Measurements from ENCODE around the gene GCNT1.
"Not testable (repeated sequence)": the region's sequence is repeated elsewhere in the genome, so short reads cannot be mapped to it uniquely, and the experiment has no call there.

The GCNT1 gene

DNA sequence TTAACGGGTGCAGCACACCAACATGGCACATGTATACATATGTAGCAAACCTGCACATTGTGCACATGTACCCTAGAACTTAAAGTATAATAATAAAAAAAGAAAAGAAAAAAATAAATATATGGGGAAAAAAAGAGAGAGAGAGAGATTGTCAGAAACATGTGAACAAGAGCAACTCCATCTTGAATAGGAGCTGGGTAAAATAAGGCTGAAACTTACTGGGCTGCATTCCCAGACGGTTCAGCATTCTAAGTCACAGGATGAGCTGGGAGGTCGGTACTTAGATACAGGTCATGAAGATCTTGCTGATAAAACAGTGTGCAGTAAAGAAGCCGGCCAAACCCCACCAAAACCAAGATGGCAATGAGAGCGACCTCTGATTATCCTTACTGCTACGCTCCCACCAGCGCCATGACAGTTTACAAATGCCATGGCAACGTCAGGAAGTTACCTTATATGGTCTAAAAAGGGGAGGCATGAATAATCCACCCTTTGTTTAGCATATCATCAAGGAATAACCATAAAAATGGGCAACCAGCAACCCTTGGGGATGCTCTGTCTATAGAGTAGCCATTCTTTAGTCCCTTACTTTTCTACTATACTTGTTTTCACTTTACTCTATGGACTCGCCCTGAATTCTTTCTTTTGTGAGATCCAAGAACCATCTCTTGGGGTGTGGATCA lies 21.8 kb upstream of the GCNT1 start:
- H3K14ac ChIP-seq (ENCODE audit: low read length); H3K4me2 ChIP-seq (ENCODE audit: insufficient read depth, low read length, poor library complexity, severe bottlenecking); H3K79me1 ChIP-seq (ENCODE audit: low read depth, low read length); H4K91ac ChIP-seq (ENCODE audit: low read depth, low read length, poor library complexity); H3K36me3 ChIP-seq (replicated peaks in 1 of 2; ENCODE audit: control insufficient read depth in 2 of 2, insufficient read depth in 2 of 2, low read length in 2 of 2); H2BK15ac ChIP-seq (ENCODE audit: low read length); H3K4me3 ChIP-seq (ENCODE audit: low read length in 2 of 2); H3K9ac ChIP-seq (ENCODE audit: low read depth, low read length, poor library complexity); H3K4me1 ChIP-seq (ENCODE audit: control insufficient read depth in 2 of 2, insufficient read depth in 1 of 2, low read depth in 1 of 2, low read length in 2 of 2); H3K18ac ChIP-seq (ENCODE audit: low read length); H3K9me3 ChIP-seq (replicated peaks in 1 of 2; ENCODE audit: control insufficient read depth in 2 of 2, insufficient read depth in 1 of 2, low read depth in 1 of 2, low read length in 2 of 2); H3K23ac ChIP-seq (ENCODE audit: low read depth, low read length, poor library complexity); H2BK120ac ChIP-seq (ENCODE audit: low read depth, low read length); H3K4ac ChIP-seq (ENCODE audit: low read length); DNase-seq (ENCODE audit: low spot score); H3K27me3 ChIP-seq (ENCODE audit: control insufficient read depth in 3 of 3, insufficient read depth in 3 of 3, low read depth in 1 of 3, low read length in 3 of 3); H2BK5ac ChIP-seq (ENCODE audit: low read length); H3K27ac ChIP-seq (replicated peaks; ENCODE audit: low read length); H4K8ac ChIP-seq (ENCODE audit: low read depth, low read length); H2AFZ ChIP-seq (ENCODE audit: low read length); H2AK5ac ChIP-seq (ENCODE audit: low read depth, low read length); H2BK12ac ChIP-seq (ENCODE audit: low read length): not testable (repeated sequence)
- no CpG with 5 or more reads among the region's 9 CpGs for WGBS, 2 donors (ENCODE audit: extremely low coverage in 2 of 2, insufficient read length in 2 of 2, insufficient replicate concordance in 1 of 2)

DNA sequence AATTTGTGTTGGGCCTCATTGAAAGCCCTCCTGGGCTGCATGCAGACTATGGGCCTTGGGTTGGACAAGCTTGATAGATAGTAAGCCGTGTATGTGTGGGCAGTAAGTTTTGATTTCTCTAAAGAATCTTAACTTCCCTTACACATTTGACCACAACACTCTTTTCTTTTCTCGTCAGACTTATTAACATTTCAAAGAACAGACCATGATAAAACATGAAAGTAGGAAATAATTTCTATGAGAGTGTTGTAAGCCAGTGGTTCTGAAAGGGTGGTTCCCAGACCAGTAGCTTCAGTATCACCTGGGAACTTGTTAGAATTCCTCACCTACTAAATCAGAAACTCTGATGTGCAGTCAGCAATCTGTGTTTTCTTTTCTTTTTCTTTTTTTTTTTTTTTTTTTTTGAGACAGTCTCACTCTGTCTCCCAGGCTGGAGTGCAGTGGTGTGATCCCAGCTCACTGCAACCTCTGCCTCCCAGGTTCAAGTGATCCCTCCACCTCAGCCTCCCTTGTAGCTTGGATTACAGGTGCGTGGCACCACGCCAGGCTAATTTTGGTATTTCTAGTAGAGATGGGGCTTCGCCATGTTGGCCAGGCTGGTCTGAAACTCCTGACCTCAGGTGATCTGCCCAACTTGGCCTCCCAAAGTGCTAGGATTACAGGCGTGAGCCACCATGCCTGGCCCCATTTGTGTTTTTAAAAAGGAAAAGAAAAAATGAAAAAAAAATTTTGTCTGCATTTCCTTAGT lies 20.0 kb upstream of the GCNT1 start:
- H4K91ac ChIP-seq (ENCODE audit: low read depth, low read length, poor library complexity), result no peak overlapping the region
- H3K79me1 ChIP-seq (ENCODE audit: low read depth, low read length), result no peaks in the 10 kb centered on the region
- H3K9me3 ChIP-seq (replicated peaks in 1 of 2; ENCODE audit: control insufficient read depth in 2 of 2, insufficient read depth in 1 of 2, low read depth in 1 of 2, low read length in 2 of 2), result peaks cover 0 to 1% of the 10 kb centered on the region in 2 donors
- H3K4me1 ChIP-seq (ENCODE audit: control insufficient read depth in 2 of 2, insufficient read depth in 1 of 2, low read depth in 1 of 2, low read length in 2 of 2), result no peaks in the 10 kb centered on the region
- H2AK5ac ChIP-seq (ENCODE audit: low read depth, low read length), result no peak overlapping the region
- no peak overlapping the region for H3K27ac ChIP-seq (replicated peaks; ENCODE audit: low read length)
- no peak overlapping the region for H3K9ac ChIP-seq (ENCODE audit: low read depth, low read length, poor library complexity)
- H3K36me3 ChIP-seq (replicated peaks in 1 of 2; ENCODE audit: control insufficient read depth in 2 of 2, insufficient read depth in 2 of 2, low read length in 2 of 2), result no peaks in the 10 kb centered on the region
- H3K4ac ChIP-seq (ENCODE audit: low read length), result no peak overlapping the region
- H3K4me2 ChIP-seq (ENCODE audit: insufficient read depth, low read length, poor library complexity, severe bottlenecking), result no peak overlapping the region
- H3K4me3 ChIP-seq (ENCODE audit: low read length in 2 of 2), result no peak overlapping the region
- H2BK15ac ChIP-seq (ENCODE audit: low read length), result no peak overlapping the region
- no peaks in the 10 kb centered on the region for H3K27me3 ChIP-seq (ENCODE audit: control insufficient read depth in 3 of 3, insufficient read depth in 3 of 3, low read depth in 1 of 3, low read length in 3 of 3)
- H2BK120ac ChIP-seq (ENCODE audit: low read depth, low read length), result no peak overlapping the region
- no peak overlapping the region for H2BK5ac ChIP-seq (ENCODE audit: low read length)
- H2AFZ ChIP-seq (ENCODE audit: low read length), result no peak overlapping the region
- DNase-seq (ENCODE audit: low spot score), result no peak
- WGBS, 2 donors (ENCODE audit: extremely low coverage in 2 of 2, insufficient read length in 2 of 2, insufficient replicate concordance in 1 of 2), result no CpG with 5 or more reads among the region's 6 CpGs
- no peak overlapping the region for H3K18ac ChIP-seq (ENCODE audit: low read length)
- H4K8ac ChIP-seq (ENCODE audit: low read depth, low read length), result no peak overlapping the region
- H2BK12ac ChIP-seq (ENCODE audit: low read length), result no peak overlapping the region
- no peak overlapping the region for H3K14ac ChIP-seq (ENCODE audit: low read length)
- H3K23ac ChIP-seq (ENCODE audit: low read depth, low read length, poor library complexity), result no peak overlapping the region

GRCh38 chr9:76441551-76442322 lies 17.2 kb upstream of the GCNT1 start:
- no peak overlapping the region for H3K9ac ChIP-seq (ENCODE audit: low read depth, low read length, poor library complexity)
- no peak overlapping the region for H4K8ac ChIP-seq (ENCODE audit: low read depth, low read length)
- H2BK5ac ChIP-seq (ENCODE audit: low read length), result no peak overlapping the region
- no peak overlapping the region for H3K4me2 ChIP-seq (ENCODE audit: insufficient read depth, low read length, poor library complexity, severe bottlenecking)
- no peak overlapping the region for H4K91ac ChIP-seq (ENCODE audit: low read depth, low read length, poor library complexity)
- H3K9me3 ChIP-seq (replicated peaks in 1 of 2; ENCODE audit: control insufficient read depth in 2 of 2, insufficient read depth in 1 of 2, low read depth in 1 of 2, low read length in 2 of 2), result peaks cover 0 to 1% of the 10 kb centered on the region in 2 donors
- H3K27ac ChIP-seq (replicated peaks; ENCODE audit: low read length), result no peak overlapping the region
- no CpG with 5 or more reads among the region's 10 CpGs for WGBS, 2 donors (ENCODE audit: extremely low coverage in 2 of 2, insufficient read length in 2 of 2, insufficient replicate concordance in 1 of 2)
- no peak overlapping the region for H3K4me3 ChIP-seq (ENCODE audit: low read length in 2 of 2)
- no peak overlapping the region for H2BK120ac ChIP-seq (ENCODE audit: low read depth, low read length)
- H3K23ac ChIP-seq (ENCODE audit: low read depth, low read length, poor library complexity), result no peak overlapping the region
- no peaks in the 10 kb centered on the region for H3K36me3 ChIP-seq (replicated peaks in 1 of 2; ENCODE audit: control insufficient read depth in 2 of 2, insufficient read depth in 2 of 2, low read length in 2 of 2)
- H3K4ac ChIP-seq (ENCODE audit: low read length), result no peak overlapping the region
- no peak for DNase-seq (ENCODE audit: low spot score)
- no peaks in the 10 kb centered on the region for H3K79me1 ChIP-seq (ENCODE audit: low read depth, low read length)
- H2AFZ ChIP-seq (ENCODE audit: low read length), result no peak overlapping the region
- no peak overlapping the region for H2AK5ac ChIP-seq (ENCODE audit: low read depth, low read length)
- no peaks in the 10 kb centered on the region for H3K4me1 ChIP-seq (ENCODE audit: control insufficient read depth in 2 of 2, insufficient read depth in 1 of 2, low read depth in 1 of 2, low read length in 2 of 2)
- H2BK15ac ChIP-seq (ENCODE audit: low read length), result no peak overlapping the region
- H2BK12ac ChIP-seq (ENCODE audit: low read length), result no peak overlapping the region
- H3K18ac ChIP-seq (ENCODE audit: low read length), result no peak overlapping the region
- H3K14ac ChIP-seq (ENCODE audit: low read length), result no peak overlapping the region
- H3K27me3 ChIP-seq (ENCODE audit: control insufficient read depth in 3 of 3, insufficient read depth in 3 of 3, low read depth in 1 of 3, low read length in 3 of 3), result no peaks in the 10 kb centered on the region

GRCh38 chr9:76443887-76444286 lies 15.1 kb upstream of the GCNT1 start:
- Histone ChIP-seq H2AFZ (ENCODE audit: low read length) (no peak overlapping the region), H3K9ac (ENCODE audit: low read depth, low read length, poor library complexity) (no peak overlapping the region), H4K91ac (ENCODE audit: low read depth, low read length, poor library complexity) (no peak overlapping the region), H2AK5ac (ENCODE audit: low read depth, low read length) (no peak overlapping the region), H3K4ac (ENCODE audit: low read length) (no peak overlapping the region), H2BK120ac (ENCODE audit: low read depth, low read length) (no peak overlapping the region), H3K4me2 (ENCODE audit: insufficient read depth, low read length, poor library complexity, severe bottlenecking) (no peak overlapping the region), H3K79me1 (ENCODE audit: low read depth, low read length) (no peaks in the 10 kb centered on the region), H4K8ac (ENCODE audit: low read depth, low read length) (no peak overlapping the region), H3K4me1 (ENCODE audit: control insufficient read depth in 2 of 2, insufficient read depth in 1 of 2, low read depth in 1 of 2, low read length in 2 of 2) (no peaks in the 10 kb centered on the region), H3K9me3 (replicated peaks in 1 of 2; ENCODE audit: control insufficient read depth in 2 of 2, insufficient read depth in 1 of 2, low read depth in 1 of 2, low read length in 2 of 2) (peaks cover 0 to 1% of the 10 kb centered on the region in 2 donors), H3K18ac (ENCODE audit: low read length) (no peak overlapping the region), H2BK15ac (ENCODE audit: low read length) (no peak overlapping the region), H3K27ac (replicated peaks; ENCODE audit: low read length) (no peak overlapping the region), H3K27me3 (ENCODE audit: control insufficient read depth in 3 of 3, insufficient read depth in 3 of 3, low read depth in 1 of 3, low read length in 3 of 3) (no peaks in the 10 kb centered on the region), H3K23ac (ENCODE audit: low read depth, low read length, poor library complexity) (no peak overlapping the region), H3K4me3 (ENCODE audit: low read length in 2 of 2) (no peak overlapping the region), H2BK5ac (ENCODE audit: low read length) (no peak overlapping the region), H3K36me3 (replicated peaks in 1 of 2; ENCODE audit: control insufficient read depth in 2 of 2, insufficient read depth in 2 of 2, low read length in 2 of 2) (no peaks in the 10 kb centered on the region), H3K14ac (ENCODE audit: low read length) (no peak overlapping the region), H2BK12ac (ENCODE audit: low read length) (no peak overlapping the region)
- no CpG with 5 or more reads among the region's 3 CpGs for WGBS, 2 donors (ENCODE audit: extremely low coverage in 2 of 2, insufficient read length in 2 of 2, insufficient replicate concordance in 1 of 2)
- DNase-seq (ENCODE audit: low spot score), result no peak

Measured in neuronal stem cell (in vitro differentiated cells).